C4-2B (cell line): ENCODE results near the gene ZBED4.

Source experiments
- ZFX ChIP-seq: fragments of 450-650 bp; IDR thresholded peaks from 2 replicates; pipeline ENCODE4 v1.6.1; 2017
- TF ChIP-seq, protein P1 (sequence below): fragments of 450-650 bp; conservative IDR thresholded peaks from 2 replicates; pipeline ENCODE4 v1.5.1; 2017; ENCODE audit warnings: mild to moderate bottlenecking

DNA sequence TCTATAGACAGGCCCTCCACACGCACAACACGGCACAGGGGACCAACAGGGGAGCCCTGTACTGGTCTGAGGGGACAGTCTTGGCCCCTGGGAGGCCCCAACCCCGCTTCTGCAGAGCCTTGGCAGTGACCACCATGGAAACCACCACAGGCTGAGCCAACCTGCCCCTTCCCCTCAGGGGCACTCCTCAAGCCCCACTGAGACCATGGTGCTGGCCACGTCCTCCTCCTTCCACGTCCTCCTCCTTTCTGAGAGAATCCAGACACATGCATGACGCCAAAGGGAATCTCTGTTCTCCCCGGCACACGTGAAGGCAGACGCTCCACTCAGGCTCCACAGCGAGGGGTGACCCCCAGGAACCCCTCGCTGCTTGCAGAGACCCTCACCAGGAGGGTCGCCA is 28.7 kb upstream of the ZBED4 start:
- TF ChIP-seq, protein P1, sequence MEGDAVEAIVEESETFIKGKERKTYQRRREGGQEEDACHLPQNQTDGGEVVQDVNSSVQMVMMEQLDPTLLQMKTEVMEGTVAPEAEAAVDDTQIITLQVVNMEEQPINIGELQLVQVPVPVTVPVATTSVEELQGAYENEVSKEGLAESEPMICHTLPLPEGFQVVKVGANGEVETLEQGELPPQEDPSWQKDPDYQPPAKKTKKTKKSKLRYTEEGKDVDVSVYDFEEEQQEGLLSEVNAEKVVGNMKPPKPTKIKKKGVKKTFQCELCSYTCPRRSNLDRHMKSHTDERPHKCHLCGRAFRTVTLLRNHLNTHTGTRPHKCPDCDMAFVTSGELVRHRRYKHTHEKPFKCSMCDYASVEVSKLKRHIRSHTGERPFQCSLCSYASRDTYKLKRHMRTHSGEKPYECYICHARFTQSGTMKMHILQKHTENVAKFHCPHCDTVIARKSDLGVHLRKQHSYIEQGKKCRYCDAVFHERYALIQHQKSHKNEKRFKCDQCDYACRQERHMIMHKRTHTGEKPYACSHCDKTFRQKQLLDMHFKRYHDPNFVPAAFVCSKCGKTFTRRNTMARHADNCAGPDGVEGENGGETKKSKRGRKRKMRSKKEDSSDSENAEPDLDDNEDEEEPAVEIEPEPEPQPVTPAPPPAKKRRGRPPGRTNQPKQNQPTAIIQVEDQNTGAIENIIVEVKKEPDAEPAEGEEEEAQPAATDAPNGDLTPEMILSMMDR: no peak
- TF ChIP-seq ZFX: no peak
